Fibroblast of lung (primary cell): ENCODE results near the gene FAM204A. TPM values are rescaled to one million over a fixed set of nuclear protein-coding genes. Genes with fewer than 3 reads are reported as not detected.

Experiments used
- DNase-seq, 2 donors: peaks; one replicate each; pipeline versions ENCODE4 v3.0.0 to v3.0.0-alpha.2; 2010; ENCODE audit warnings: low read depth in 2 of 2
- H2AFZ ChIP-seq: 2 replicates; pipeline ENCODE4 v1.5.1; 2012; ENCODE audit warnings: low read length, control low read depth, inconsistent platforms
- H3K27ac ChIP-seq: 2 replicates; pipeline ENCODE4 v1.5.1; 2011; ENCODE audit warnings: low read length, control low read depth; ENCODE audit not compliant: insufficient read depth
- H3K27me3 ChIP-seq: 2 replicates; pipeline ENCODE4 v1.5.1; 2011; ENCODE audit warnings: mild to moderate bottlenecking, low read length; ENCODE audit not compliant: control insufficient read depth, insufficient read depth
- H3K36me3 ChIP-seq: 2 replicates; pipeline ENCODE4 v1.5.1; 2011; ENCODE audit warnings: low read length; ENCODE audit not compliant: control insufficient read depth, insufficient read depth
- H3K4me1 ChIP-seq: 2 replicates; pipeline ENCODE4 v1.5.1; 2011; ENCODE audit warnings: low read length; ENCODE audit not compliant: control insufficient read depth, insufficient read depth; ENCODE audit errors: extremely low read depth
- H3K4me2 ChIP-seq: 2 replicates; pipeline ENCODE4 v1.5.1; 2011; ENCODE audit warnings: low read length, control low read depth; ENCODE audit not compliant: insufficient read depth; ENCODE audit errors: extremely low read depth
- H3K4me3 ChIP-seq, 4 experiments: fragments of 200-600 bp in 1 of 4; sonication (generic) in 1 of 4; replicated peaks in 1 of 4; 2 replicates each; pipeline ENCODE4 v1.5.1; 2011 to 2016; ENCODE audit warnings: low read length in 4 of 4, low read depth in 3 of 4, mild to moderate bottlenecking in 3 of 4, control low read depth in 2 of 4, inconsistent platforms in 1 of 4, mixed read lengths in 1 of 4; ENCODE audit not compliant: insufficient read depth in 1 of 4; ENCODE audit errors: control extremely low read depth in 1 of 4
- H3K79me2 ChIP-seq: 2 replicates; pipeline ENCODE4 v1.5.1; 2012; ENCODE audit warnings: mild to moderate bottlenecking, low read length, inconsistent platforms; ENCODE audit not compliant: control insufficient read depth, insufficient read depth
- H3K9ac ChIP-seq: 2 replicates; pipeline ENCODE4 v1.5.1; 2011; ENCODE audit warnings: mild to moderate bottlenecking, low read length, control low read depth; ENCODE audit not compliant: insufficient read depth
- H3K9me3 ChIP-seq: 2 replicates; pipeline ENCODE4 v1.5.1; 2012; ENCODE audit warnings: low read depth, low read length; ENCODE audit not compliant: control insufficient read depth, insufficient read depth
- H4K20me1 ChIP-seq: 2 replicates; pipeline ENCODE4 v1.5.1; 2011; ENCODE audit warnings: low read length; ENCODE audit not compliant: control insufficient read depth, insufficient read depth; ENCODE audit errors: extremely low read depth
- CTCF ChIP-seq, 2 donors: IDR thresholded peaks in 1 of 2; conservative IDR thresholded peaks in 1 of 2; 1 replicate in 1 of 2; 2 replicates in 1 of 2; pipeline ENCODE4 v1.5.1; 2011 to 2012; ENCODE audit warnings: low read length in 2 of 2, control low read depth in 1 of 2, inconsistent platforms in 1 of 2, low read depth in 1 of 2, mild to moderate bottlenecking in 1 of 2
- EZH2 ChIP-seq: IDR thresholded peaks from 2 replicates; pipeline ENCODE4 v1.5.1; 2012; ENCODE audit warnings: low read length, control low read depth, mild to moderate bottlenecking; ENCODE audit errors: missing control alignments
- polyA plus RNA-seq, 2 donors: library from polyadenylated mRNA; depleted of rRNA in 1 of 2; stranded (reverse) in 1 of 2; unstranded in 1 of 2; fragments of >200 nt; gene quantifications; 2 replicates each; pipeline ENCODE4 v1.2.1, GENCODE V29; 2011 to 2012; ENCODE audit warnings: missing spikeins in 1 of 2
- total RNA-seq: library from RNA; depleted of rRNA; stranded (reverse); fragments of >200 nt; gene quantifications from 2 replicates; pipeline ENCODE4 v1.2.1, GENCODE V29; 2014

The FAM204A gene
- total and polyA plus RNA-seq, 2 donors (not counting 1 experiment from before 2014, with no cell fraction given): 47.2 to 54.8 TPM

GRCh38 chr10:118255355-118255754 lies 86.8 kb downstream of the FAM204A start:
- DNase-seq: no peak
- Histone ChIP-seq H3K27me3 (no peaks in the 10 kb centered on the region), H3K9ac (no peak overlapping the region), H4K20me1 (no peaks in the 10 kb centered on the region), H2AFZ (no peak overlapping the region), H3K4me3 (no peak overlapping the region), H3K36me3 (no peaks in the 10 kb centered on the region), H3K27ac (no peak overlapping the region), H3K79me2 (no peaks in the 10 kb centered on the region), H3K4me1 (no peaks in the 10 kb centered on the region), H3K9me3 (no peaks in the 10 kb centered on the region), H3K4me2 (no peak overlapping the region)
- no peak for TF ChIP-seq CTCF (conservative IDR thresholded peaks at IDR 0.05 in 1 of 2, IDR thresholded peaks at IDR 0.05 in 1 of 2; ENCODE audit: low read depth in 1 of 2, low read length in 2 of 2)
- TF ChIP-seq EZH2: no peak

GRCh38 chr10:118254654-118255053 lies 87.5 kb downstream of the FAM204A start:
- TF ChIP-seq CTCF (conservative IDR thresholded peaks at IDR 0.05 in 1 of 2, IDR thresholded peaks at IDR 0.05 in 1 of 2; ENCODE audit: low read depth in 1 of 2, low read length in 2 of 2) (no peak), EZH2 (no peak)
- Histone ChIP-seq H3K79me2 (no peaks in the 10 kb centered on the region), H3K27ac (no peak overlapping the region)

GRCh38 chr10:118253397-118253796 lies 88.7 kb downstream of the FAM204A start:
- H3K79me2 ChIP-seq: no peaks in the 10 kb centered on the region
- TF ChIP-seq CTCF (conservative IDR thresholded peaks at IDR 0.05 in 1 of 2, IDR thresholded peaks at IDR 0.05 in 1 of 2; ENCODE audit: low read depth in 1 of 2, low read length in 2 of 2) (no peak), EZH2 (no peak)
- no peak for DNase-seq
- H3K9ac ChIP-seq: no peak overlapping the region
- H4K20me1 ChIP-seq: no peaks in the 10 kb centered on the region
- H3K9me3 ChIP-seq: no peaks in the 10 kb centered on the region
- H3K4me1 ChIP-seq: no peaks in the 10 kb centered on the region
- H3K27me3 ChIP-seq: no peaks in the 10 kb centered on the region
- no peak overlapping the region for H3K4me2 ChIP-seq
- H3K36me3 ChIP-seq: no peaks in the 10 kb centered on the region
- H3K27ac ChIP-seq: no peak overlapping the region
- H2AFZ ChIP-seq: no peak overlapping the region
- no peak overlapping the region for H3K4me3 ChIP-seq

More at GRCh38 chr10:118254654-118255053, 87.5 kb downstream of the FAM204A start:
- Histone ChIP-seq H4K20me1 (no peaks in the 10 kb centered on the region), H3K36me3 (no peaks in the 10 kb centered on the region), H3K27me3 (no peaks in the 10 kb centered on the region), H3K4me3 (no peak overlapping the region), H2AFZ (no peak overlapping the region), H3K4me1 (no peaks in the 10 kb centered on the region), H3K4me2 (no peak overlapping the region), H3K9ac (no peak overlapping the region), H3K9me3 (no peaks in the 10 kb centered on the region)
- no peak for DNase-seq
